ENCODE measurements around the gene GAGE2A.
"Not testable (repeated sequence)": the region's sequence is repeated elsewhere in the genome, so short reads cannot be mapped to it uniquely, and the experiment has no call there.

Gene GAGE2A

GRCh38 chrX:49589196-49589595 is at the start of gene GAGE2A:
GAGE2A (plus strand) TSS chrX:49589496; CDS start chrX:49590651, 1,155 bp downstream.
- DNase-seq, result not testable (repeated sequence)

- DNase-seq, result not testable (repeated sequence)
Observed at GRCh38 chrX:49541433-49541832, 47.9 kb upstream of the GAGE2A start, which contains the start of gene GAGE12D. GAGE12D (plus strand) TSS chrX:49541733; CDS start chrX:49542888, 1,155 bp downstream.

DNA sequence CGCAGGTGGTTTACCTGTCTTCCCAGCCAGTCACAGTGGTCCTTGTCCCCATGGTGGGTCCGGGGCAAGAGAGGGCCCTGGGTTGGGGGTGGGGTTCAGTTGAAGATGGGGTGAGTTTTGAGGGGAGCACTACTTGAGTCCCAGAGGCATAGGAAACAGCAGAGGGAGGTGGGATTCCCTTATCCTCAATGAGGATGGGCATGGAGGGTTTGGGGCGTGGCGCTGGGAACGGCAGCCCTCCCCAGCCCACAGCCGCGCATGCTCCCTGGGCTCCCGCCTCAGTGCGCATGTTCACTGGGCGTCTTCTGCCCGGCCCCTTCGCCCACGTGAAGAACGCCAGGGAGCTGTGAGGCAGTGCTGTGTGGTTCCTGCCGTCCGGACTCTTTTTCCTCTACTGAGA is 38.3 kb upstream of the GAGE2A start, which contains the start of gene GAGE12E:
Gene GAGE12E, plus strand, starts transcription at position 301 of the 400 bp plus-strand sequence. CDS start 1,155 bp downstream, outside the sequence.
- DNase-seq, result not testable (repeated sequence)

GRCh38 chrX:49560542-49560941 is 28.8 kb upstream of the GAGE2A start, which contains the start of gene GAGE12F:
GAGE12F (plus strand) TSS chrX:49560842; CDS start chrX:49561997, 1,155 bp downstream.
- not testable (repeated sequence) for DNase-seq

GRCh38 chrX:49568728-49569127 is 20.6 kb upstream of the GAGE2A start:
- DNase-seq, result not testable (repeated sequence)

GRCh38 chrX:49569152-49569551 is 20.1 kb upstream of the GAGE2A start:
- not testable (repeated sequence) for DNase-seq

DNA sequence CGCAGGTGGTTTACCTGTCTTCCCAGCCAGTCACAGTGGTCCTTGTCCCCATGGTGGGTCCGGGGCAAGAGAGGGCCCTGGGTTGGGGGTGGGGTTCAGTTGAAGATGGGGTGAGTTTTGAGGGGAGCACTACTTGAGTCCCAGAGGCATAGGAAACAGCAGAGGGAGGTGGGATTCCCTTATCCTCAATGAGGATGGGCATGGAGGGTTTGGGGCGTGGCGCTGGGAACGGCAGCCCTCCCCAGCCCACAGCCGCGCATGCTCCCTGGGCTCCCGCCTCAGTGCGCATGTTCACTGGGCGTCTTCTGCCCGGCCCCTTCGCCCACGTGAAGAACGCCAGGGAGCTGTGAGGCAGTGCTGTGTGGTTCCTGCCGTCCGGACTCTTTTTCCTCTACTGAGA is 19.2 kb upstream of the GAGE2A start, which contains the start of gene GAGE12G:
Gene GAGE12G, plus strand, starts transcription at position 301 of the 400 bp plus-strand sequence. CDS start 1,155 bp downstream, outside the sequence.
- DNase-seq, result not testable (repeated sequence)

- not testable (repeated sequence) for DNase-seq
Observed at GRCh38 chrX:49579649-49580048, 9.6 kb upstream of the GAGE2A start, which contains the start of gene GAGE12H. GAGE12H (plus strand) TSS chrX:49579949; CDS start chrX:49581104, 1,155 bp downstream.

DNA sequence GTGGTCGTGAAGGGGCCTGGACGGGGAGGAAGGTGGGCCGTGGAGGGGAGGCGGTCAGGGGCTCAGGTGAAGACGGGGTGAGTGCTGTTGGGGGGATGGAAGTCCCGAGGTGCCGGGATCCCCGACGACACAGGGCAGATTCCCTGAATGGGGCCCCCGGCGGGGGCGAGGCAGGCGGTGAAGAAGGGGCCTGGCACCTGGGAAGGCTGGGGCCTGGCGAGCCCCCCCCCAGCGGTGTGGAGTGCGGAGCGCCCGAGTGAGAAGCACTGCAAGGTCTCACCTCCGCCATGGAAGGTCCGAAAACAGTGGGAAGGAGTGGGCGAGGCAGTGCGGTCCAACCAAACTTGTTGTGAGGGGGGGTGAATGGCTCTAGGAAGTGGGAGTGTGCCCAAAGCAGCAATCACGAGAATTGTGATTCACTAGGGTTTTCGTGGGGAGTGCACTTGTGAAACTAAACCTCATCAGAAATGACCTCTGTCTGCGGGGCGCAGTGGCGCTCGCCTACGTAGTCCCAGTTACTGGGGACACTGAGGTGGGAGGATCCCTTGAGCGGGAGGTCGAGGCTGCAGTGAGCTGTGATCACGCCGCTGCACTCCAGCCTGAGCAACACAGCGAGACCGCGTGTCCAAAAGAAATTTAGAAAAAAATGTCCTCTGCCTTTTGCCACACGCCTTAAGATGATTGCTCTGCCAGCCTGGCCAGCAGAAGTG is 628 bp downstream of the GAGE2A start:
- not testable (repeated sequence) for DNase-seq

GRCh38 chrX:49590488-49590887 is 1.2 kb downstream of the GAGE2A start:
- DNase-seq, result not testable (repeated sequence)

DNA sequence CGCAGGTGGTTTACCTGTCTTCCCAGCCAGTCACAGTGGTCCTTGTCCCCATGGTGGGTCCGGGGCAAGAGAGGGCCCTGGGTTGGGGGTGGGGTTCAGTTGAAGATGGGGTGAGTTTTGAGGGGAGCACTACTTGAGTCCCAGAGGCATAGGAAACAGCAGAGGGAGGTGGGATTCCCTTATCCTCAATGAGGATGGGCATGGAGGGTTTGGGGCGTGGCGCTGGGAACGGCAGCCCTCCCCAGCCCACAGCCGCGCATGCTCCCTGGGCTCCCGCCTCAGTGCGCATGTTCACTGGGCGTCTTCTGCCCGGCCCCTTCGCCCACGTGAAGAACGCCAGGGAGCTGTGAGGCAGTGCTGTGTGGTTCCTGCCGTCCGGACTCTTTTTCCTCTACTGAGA is 9.4 kb downstream of the GAGE2A start, which contains the start of gene GAGE1:
Gene GAGE1, plus strand, starts transcription at position 301 of the 400 bp plus-strand sequence. CDS start 1,155 bp downstream, outside the sequence.
- not testable (repeated sequence) for DNase-seq

- no peak for DNase-seq
Observed at GRCh38 chrX:49610718-49611310, 21.5 kb downstream of the GAGE2A start.

DNA sequence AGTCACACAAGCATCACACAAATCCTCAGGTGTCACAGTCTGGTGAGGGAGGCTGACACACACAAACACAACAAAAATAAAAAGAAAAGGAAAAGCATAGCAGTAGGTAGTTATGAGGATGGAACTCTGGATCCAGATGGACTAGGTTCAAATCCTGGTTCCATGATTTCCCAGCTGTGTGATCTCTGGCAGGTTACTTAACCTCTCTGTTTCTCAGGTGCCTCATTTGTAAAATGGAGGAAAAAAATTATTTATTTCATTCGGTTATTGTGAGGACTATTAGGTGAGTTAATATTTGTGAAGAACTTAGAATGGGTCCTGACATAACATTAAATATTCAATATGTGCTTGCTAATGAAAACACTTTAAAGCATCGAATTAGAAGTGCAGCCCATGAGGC is 29.3 kb downstream of the GAGE2A start:
- DNase-seq, result no peak

GRCh38 chrX:49627086-49627777 is 37.9 kb downstream of the GAGE2A start:
- no peak for DNase-seq

DNA sequence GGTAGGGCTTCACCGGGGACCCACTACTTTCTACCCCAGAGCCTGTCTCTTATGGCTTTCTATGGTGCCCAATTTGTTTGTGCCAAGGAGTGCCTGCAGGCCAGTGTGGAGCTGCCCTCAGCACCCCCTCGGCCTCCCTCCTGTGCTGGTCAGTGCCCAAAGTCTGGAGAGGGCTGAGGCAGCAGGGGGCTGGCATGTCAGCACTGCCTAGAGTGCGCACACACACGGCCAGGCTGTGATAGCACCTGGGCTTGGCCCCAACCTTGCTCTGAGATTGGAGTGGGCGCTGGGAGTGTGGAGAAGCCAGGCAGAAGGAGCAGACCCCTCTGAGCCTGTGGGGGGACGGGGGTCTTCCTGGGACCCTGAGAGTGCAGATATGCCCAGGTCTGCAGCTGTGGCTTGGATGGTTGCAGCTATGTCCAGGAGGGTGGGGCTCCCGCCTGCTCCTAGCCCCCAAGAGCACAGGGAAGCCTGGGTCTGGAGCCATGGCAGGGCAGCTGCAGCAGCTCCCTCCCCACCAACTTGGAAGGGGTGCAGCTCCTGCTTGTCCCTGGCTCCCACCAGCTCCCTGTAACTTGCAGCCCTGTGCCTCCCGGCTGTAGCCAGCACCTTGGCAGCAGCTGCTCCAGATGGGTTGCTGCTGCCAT is 55.8 kb downstream of the GAGE2A start:
- no peak for DNase-seq
